ENCODE data around the gene CMTM6. TPM values are rescaled to one million over a fixed set of nuclear protein-coding genes. Genes with fewer than 3 reads are reported as not detected.

The CMTM6 gene
- total RNA-seq, 4 donors from 2014 or later: 63.8 to 124 (median 71.3) TPM

- H3K27me3 ChIP-seq: no peaks in the 10 kb centered on the region
- DNase-seq: no peak
- no peak overlapping the region for H3K27ac ChIP-seq
- 83 to 90% methylated on average over 13 to 14 of the region's 15 CpGs for WGBS, 2 donors
- TF ChIP-seq CTCF (IDR thresholded peaks at IDR 0.05) (no peak), POLR2A (IDR thresholded peaks at IDR 0.05) (no peak)
- H3K9me3 ChIP-seq: no peaks in the 10 kb centered on the region
- intact Hi-C loops (cut with DNase I): no loop called here
- peaks cover 0 to 4% of the 10 kb centered on the region in 2 donors for H3K36me3 ChIP-seq
- no peak overlapping the region for H3K4me3 ChIP-seq (replicated peaks in 1 of 3)
- H3K4me1 ChIP-seq: peaks cover 0 to 8% of the 10 kb centered on the region in 2 donors
Measured at GRCh38 chr3:32454731-32455608, 47.7 kb downstream of the CMTM6 start.

GRCh38 chr3:32454111-32454510, 48.5 kb downstream of the CMTM6 start:
- no peaks in the 10 kb centered on the region for H3K9me3 ChIP-seq
- H3K4me1 ChIP-seq: peaks cover 2 to 11% of the 10 kb centered on the region in 2 donors
- intact Hi-C loops (cut with DNase I): no loop called here
- no peak for TF ChIP-seq POLR2A (IDR thresholded peaks at IDR 0.05)
- no peak for TF ChIP-seq CTCF (IDR thresholded peaks at IDR 0.05)
- no peak overlapping the region for H3K4me3 ChIP-seq (replicated peaks in 1 of 3)
- 77 to 84% methylated on average over 5 to 6 of the region's 6 CpGs for WGBS, 2 donors
- no peak overlapping the region for H3K27ac ChIP-seq
- peaks cover 0 to 4% of the 10 kb centered on the region in 2 donors for H3K36me3 ChIP-seq
- no peak for DNase-seq
- no peaks in the 10 kb centered on the region for H3K27me3 ChIP-seq

- peaks cover 0 to 4% of the 10 kb centered on the region in 2 donors for H3K36me3 ChIP-seq
- peaks cover 5 to 15% of the 10 kb centered on the region in 2 donors for H3K4me1 ChIP-seq
- TF ChIP-seq POLR2A (IDR thresholded peaks at IDR 0.05) (no peak), CTCF (IDR thresholded peaks at IDR 0.05) (no peak)
- WGBS, 2 donors: 96 to 98% methylated on average over 5 of the region's 5 CpGs
- no peak overlapping the region for H3K4me3 ChIP-seq (replicated peaks in 1 of 3)
- H3K27ac ChIP-seq: no peak overlapping the region
- H3K27me3 ChIP-seq: no peaks in the 10 kb centered on the region
- no peak for DNase-seq
- no peaks in the 10 kb centered on the region for H3K9me3 ChIP-seq
- intact Hi-C loops (cut with DNase I): no loop called here
Measured at GRCh38 chr3:32453346-32453745, 49.3 kb downstream of the CMTM6 start.

- no peaks in the 10 kb centered on the region for H3K27me3 ChIP-seq
- peaks cover 0 to 4% of the 10 kb centered on the region in 2 donors for H3K36me3 ChIP-seq
- H3K4me1 ChIP-seq: peaks cover 5 to 15% of the 10 kb centered on the region in 2 donors
- intact Hi-C loops (cut with DNase I): no loop called here
- H3K9me3 ChIP-seq: no peaks in the 10 kb centered on the region
- WGBS, 2 donors: 78 to 93% methylated on average over 4 of the region's 4 CpGs
- TF ChIP-seq CTCF (IDR thresholded peaks at IDR 0.05) (no peak), POLR2A (IDR thresholded peaks at IDR 0.05) (no peak)
- no peak overlapping the region for H3K27ac ChIP-seq
- no peak overlapping the region for H3K4me3 ChIP-seq (replicated peaks in 1 of 3)
- no peak for DNase-seq
Measured at GRCh38 chr3:32452009-32452408, 50.6 kb downstream of the CMTM6 start.

- Histone ChIP-seq H3K36me3 (peaks cover 0 to 4% of the 10 kb centered on the region in 2 donors), H3K4me1 (peaks cover 5 to 15% of the 10 kb centered on the region in 2 donors), H3K9me3 (no peaks in the 10 kb centered on the region), H3K4me3 (replicated peaks in 1 of 3) (no peak overlapping the region), H3K27me3 (no peaks in the 10 kb centered on the region), H3K27ac (no peak overlapping the region)
- intact Hi-C loops (cut with DNase I): no loop called here
- no peak for DNase-seq
- WGBS, 2 donors: 93 to 96% methylated on average over 11 to 12 of the region's 12 CpGs
- no peak for TF ChIP-seq CTCF (IDR thresholded peaks at IDR 0.05)
- no peak for TF ChIP-seq POLR2A (IDR thresholded peaks at IDR 0.05)
Measured at GRCh38 chr3:32450992-32451659, 51.5 kb downstream of the CMTM6 start.
